Right lobe of liver (tissue), 6 donors: ENCODE results near the gene CEP85. TPM values are rescaled to one million over a fixed set of nuclear protein-coding genes. Genes with fewer than 3 reads are reported as not detected.

Experiments
- ATAC-seq, 4 donors: fragments of 200-7000 bp; cut with Tn5 transposase; one replicate each; pipeline ENCODE4 v1.9.1; 2020; ENCODE audit warnings: mild to moderate bottlenecking in 4 of 4, moderate library complexity in 4 of 4
- DNase-seq, 3 donors: peaks; one replicate each; pipeline ENCODE4 v3.0.0-alpha.2; 2020
- H3K27ac ChIP-seq, 3 donors: fragments of 200-600 bp; one replicate each; pipeline ENCODE4 v1.8.0; 2022
- H3K27me3 ChIP-seq, 2 donors: fragments of 200-600 bp; one replicate each; pipeline ENCODE4 v1.8.0; 2022
- H3K36me3 ChIP-seq, 4 donors: fragments of 200-600 bp; sonication (generic) in 1 of 4; one replicate each; pipeline versions ENCODE4 v1.5.1 to v1.8.0; 2017 to 2022; ENCODE audit warnings: control low read depth in 1 of 4
- H3K4me1 ChIP-seq, 4 donors: fragments of 200-600 bp; sonication (generic) in 1 of 4; one replicate each; pipeline versions ENCODE4 v1.5.1 to v1.8.0; 2017 to 2022; ENCODE audit warnings: control low read depth in 1 of 4
- H3K4me3 ChIP-seq, 3 donors: fragments of 200-600 bp; one replicate each; pipeline ENCODE4 v1.8.0; 2022
- H3K9me3 ChIP-seq, 4 donors: fragments of 200-600 bp; sonication (generic) in 1 of 4; one replicate each; pipeline versions ENCODE4 v1.5.1 to v1.8.0; 2017 to 2022; ENCODE audit warnings: control low read depth in 1 of 4
- CTCF ChIP-seq, 4 donors: fragments of 200-600 bp in 3 of 4; fragments of 450-650 bp in 1 of 4; IDR thresholded peaks; one replicate each; pipeline versions ENCODE4 v1.5.1 to v1.8.0; 2016 to 2022; ENCODE audit warnings: antibody characterized with exemption in 4 of 4, mild to moderate bottlenecking in 2 of 4
- POLR2A ChIP-seq: fragments of 450-650 bp; IDR thresholded peaks from one replicate; pipeline ENCODE4 v1.6.1; 2017; ENCODE audit warnings: antibody characterized with exemption, mild to moderate bottlenecking
- WGBS: methylation state at CpG from one replicate; pipeline ENCODE4 v1.1.6; 2018; ENCODE audit warnings: low coverage, low lambda C conversion rate; ENCODE audit not compliant: insufficient coverage; ENCODE audit errors: missing lambda C conversion rate; 5-methylcytosine and 5-hydroxymethylcytosine counted together
- intact Hi-C, 2 donors: fragments of 100-400 bp; cut with DNase I; formaldehyde crosslinking; loops; one replicate each; pipeline versions ENCODE4 v1.11.2 to v1.14.1; 2022
- total RNA-seq, 6 experiments: library from RNA; depleted of rRNA in 2 of 6; stranded (reverse); fragments of >200 nt in 2 of 6; fragmentation: NEBNext Ultra II Directional in 3 of 6; extraction: Animal tissue kit (Norgen Biotek cat#: 25700) in 3 of 6; gene quantifications; one replicate each; pipeline versions ENCODE4 v1.1.0 to v1.2.4, GENCODE V29; 2016 to 2023
- donor health status: DM: no; HTN: yes; CAD: no.
- donor health status: DM: no; HTN: no; CAD: no.
- donor health status: DM: no; HTN: no; CAD: no.
- donor health status: DM: no; HTN: yes; CAD: no.
- donor health status: DM: no; HTN: yes; CAD: no.

The CEP85 gene
- total RNA-seq, 6 experiments from 2014 or later = 5.2 to 7.8 (median 5.8) TPM

GRCh38 chr1:26322042-26322331 is 88.0 kb downstream of the CEP85 start:
- WGBS = 20% methylated on average over 2 of the region's 10 CpGs
- DNase-seq = no peak
- TF ChIP-seq POLR2A (no peak), CTCF (IDR thresholded peaks at IDR 0.05) (no peak)
- no peaks in the 10 kb centered on the region for H3K4me1 ChIP-seq
- no peak for ATAC-seq
- no peaks in the 10 kb centered on the region for H3K36me3 ChIP-seq
- intact Hi-C loops = loop anchor here (5.0 kb wide), 1 partner anchor 40 kb away; the partner anchor contains the start of gene SH3BGRL3 (in 2 of the 2)
- no peak overlapping the region for H3K27ac ChIP-seq
- H3K9me3 ChIP-seq = no peaks in the 10 kb centered on the region
- no peak overlapping the region for H3K4me3 ChIP-seq
- no peaks in the 10 kb centered on the region for H3K27me3 ChIP-seq

- Histone ChIP-seq H3K4me1 (no peaks in the 10 kb centered on the region), H3K27ac (no peak overlapping the region), H3K27me3 (no peaks in the 10 kb centered on the region), H3K4me3 (no peak overlapping the region), H3K9me3 (no peaks in the 10 kb centered on the region), H3K36me3 (no peaks in the 10 kb centered on the region)
- DNase-seq (no peak), ATAC-seq (no peak)
- 94% methylated on average over 2 of the region's 2 CpGs for WGBS
- intact Hi-C loops = loop anchor here (5.0 kb wide), 1 partner anchor 41 kb away; the partner anchor contains the start of gene SH3BGRL3 (in 2 of the 2)
- no peak for TF ChIP-seq POLR2A
These were observed 89.4 kb downstream of the CEP85 start for GRCh38 chr1:26323382-26323781.

- 75% methylated on average over 3 of the region's 3 CpGs for WGBS
- H3K9me3 ChIP-seq = no peaks in the 10 kb centered on the region
- intact Hi-C loops = loop anchor here (5.0 kb wide), 1 partner anchor 42 kb away; the partner anchor contains the start of gene SH3BGRL3 (in 2 of the 2)
These were observed 90.5 kb downstream of the CEP85 start for GRCh38 chr1:26324550-26324949.

GRCh38 chr1:26327956-26328362 is 94.0 kb downstream of the CEP85 start:
- no peaks in the 10 kb centered on the region for H3K9me3 ChIP-seq
- no peak overlapping the region for H3K27ac ChIP-seq
- WGBS = 84% methylated on average over 3 of the region's 8 CpGs
- ATAC-seq = no peak
- no peaks in the 10 kb centered on the region for H3K4me1 ChIP-seq
- no peak for TF ChIP-seq POLR2A
- DNase-seq = no peak
- no peaks in the 10 kb centered on the region for H3K27me3 ChIP-seq
- H3K4me3 ChIP-seq = no peak overlapping the region
- intact Hi-C loops = no loop called here
- no peaks in the 10 kb centered on the region for H3K36me3 ChIP-seq

More at GRCh38 chr1:26324550-26324949, 90.5 kb downstream of the CEP85 start:
- no peak overlapping the region for H3K4me3 ChIP-seq
- no peak for ATAC-seq
- DNase-seq = no peak
- H3K27ac ChIP-seq = no peak overlapping the region
- no peaks in the 10 kb centered on the region for H3K27me3 ChIP-seq
- H3K4me1 ChIP-seq = no peaks in the 10 kb centered on the region
- TF ChIP-seq POLR2A = no peak
- TF ChIP-seq CTCF (IDR thresholded peaks at IDR 0.05) = no peak
- H3K36me3 ChIP-seq = no peaks in the 10 kb centered on the region

Other genes starting within 250 kb of the CEP85 start
- gene PAFAH2, start 236.1 kb upstream of the CEP85 start, total RNA-seq = 10 to 100 TPM; 13.2 to 25.2 (median 18.6) TPM
- under 1 TPM in 2 of 6 experiments, not detected in 4; 0.06 to 0.19 TPM for gene EXTL1, start 212.4 kb upstream of the CEP85 start, total RNA-seq
- under 1 TPM in 5 of 6 experiments, not detected in 1; 0.07 to 0.31 (median 0.22) TPM for gene SLC30A2, start 188.1 kb upstream of the CEP85 start, total RNA-seq
- 1 to 10 TPM in 1 of 6 experiments, under 1 TPM in 2, not detected in 3; 0.18 to 3.5 (median 0.49) TPM for gene TRIM63, start 166.6 kb upstream of the CEP85 start, total RNA-seq
- gene PDIK1L, start 122.4 kb upstream of the CEP85 start, total RNA-seq = 1 to 10 TPM; 3.8 to 7.5 (median 5.1) TPM
- gene FAM110D, start 75.1 kb upstream of the CEP85 start, total RNA-seq = under 1 TPM; 0.22 to 0.53 (median 0.34) TPM
- not detected for gene C1orf232, start 65.2 kb upstream of the CEP85 start, total RNA-seq
- 10 to 100 TPM; 16.8 to 39.6 (median 20.7) TPM for gene ZNF593, start 64.3 kb upstream of the CEP85 start, total RNA-seq
- not detected for gene ZNF593OS, start 62.4 kb upstream of the CEP85 start, total RNA-seq
- 1 to 10 TPM in 4 of 6 experiments, under 1 TPM in 2; 0.72 to 1.4 (median 1.1) TPM for gene CNKSR1, start 56.7 kb upstream of the CEP85 start, total RNA-seq
- not detected for gene CATSPER4, start 43.6 kb upstream of the CEP85 start, total RNA-seq
- 10 to 100 TPM; 26.3 to 61.8 (median 34.9) TPM for gene SH3BGRL3, start 45.9 kb downstream of the CEP85 start, total RNA-seq
- 10 to 100 TPM in 1 of 6 experiments, 1 to 10 TPM in 5; 4.3 to 11.3 (median 7.0) TPM for gene UBXN11, start 72.4 kb downstream of the CEP85 start, total RNA-seq
- gene CD52, start 83.8 kb downstream of the CEP85 start, total RNA-seq = 10 to 100 TPM in 2 of 6 experiments, 1 to 10 TPM in 4; 2.8 to 17.6 (median 8.5) TPM
- gene CRYBG2, start 119.9 kb downstream of the CEP85 start, total RNA-seq = 1 to 10 TPM in 2 of 6 experiments, under 1 TPM in 1, not detected in 3; 0.81 to 1.9 (median 1.7) TPM
- gene ZNF683, start 138.6 kb downstream of the CEP85 start, total RNA-seq = under 1 TPM in 1 of 6 experiments, not detected in 5; 0.19 TPM
- gene LIN28A, start 176.6 kb downstream of the CEP85 start, total RNA-seq = under 1 TPM in 1 of 6 experiments, not detected in 5; 0.09 TPM
- 10 to 100 TPM; 20.0 to 48.6 (median 24.9) TPM for gene DHDDS, start 198.1 kb downstream of the CEP85 start, total RNA-seq
- gene HMGN2, start 238.2 kb downstream of the CEP85 start, total RNA-seq = 10 to 100 TPM; 64.1 to 99.6 (median 83.6) TPM